NCI-H526 treated with DMSO at 0.1 percent for 48 hours (cell line): ENCODE measurements around the gene WWP2.
"Not testable (repeated sequence)": the region's sequence is repeated elsewhere in the genome, so short reads cannot be mapped to it uniquely, and the experiment has no call there.

Source experiments
- DNase-seq: peaks from one replicate; lab custom pipeline; 2025; lab: John Stamatoyannopoulos, UW

The WWP2 gene

GRCh38 chr16:69831212-69832123, 69.3 kb downstream of the WWP2 start:
- DNase-seq = no peak

GRCh38 chr16:69833357-69834282, 71.5 kb downstream of the WWP2 start:
- DNase-seq = no peak

- no peak for DNase-seq
Measured at GRCh38 chr16:69834807-69835466, 72.8 kb downstream of the WWP2 start.

DNA sequence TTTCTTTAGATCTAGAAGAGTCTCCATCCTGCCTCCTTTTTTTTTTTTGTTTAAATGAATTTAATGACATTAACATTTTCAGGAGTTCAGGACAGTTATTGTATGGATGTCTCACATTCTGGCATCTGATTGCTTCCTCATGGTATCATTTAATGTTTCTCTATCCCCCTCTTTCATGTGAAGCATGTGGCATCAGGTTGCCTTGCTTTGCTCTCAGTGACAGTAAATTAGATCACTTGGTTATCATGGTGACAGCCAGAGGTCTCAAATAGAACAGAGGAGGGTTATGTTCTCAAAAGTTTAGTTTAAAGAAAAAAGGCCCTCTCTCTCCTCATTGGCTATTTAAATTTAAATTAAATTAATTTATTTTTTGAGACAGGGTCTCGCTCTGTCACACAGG, 74.1 kb downstream of the WWP2 start:
- DNase-seq = no peak

DNA sequence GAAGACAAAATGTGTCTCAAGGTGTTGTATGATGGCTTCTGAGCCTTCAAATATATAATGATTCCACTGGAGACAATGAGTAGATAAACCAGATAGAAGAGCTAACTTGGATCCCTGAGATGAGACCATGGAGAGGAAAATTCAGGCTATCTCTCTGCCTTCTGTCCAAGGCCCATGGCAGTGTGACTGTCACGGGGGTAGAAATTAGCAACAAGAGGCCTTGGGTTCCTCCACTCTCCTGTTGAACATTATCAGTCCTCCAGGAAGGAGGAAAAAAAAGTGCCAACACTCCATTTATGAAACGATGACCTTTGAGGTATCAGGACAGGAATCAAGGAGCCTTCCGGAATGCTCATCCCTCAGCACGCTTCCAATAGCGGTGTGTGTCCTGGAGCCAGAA, 75.2 kb downstream of the WWP2 start:
- no peak for DNase-seq

DNA sequence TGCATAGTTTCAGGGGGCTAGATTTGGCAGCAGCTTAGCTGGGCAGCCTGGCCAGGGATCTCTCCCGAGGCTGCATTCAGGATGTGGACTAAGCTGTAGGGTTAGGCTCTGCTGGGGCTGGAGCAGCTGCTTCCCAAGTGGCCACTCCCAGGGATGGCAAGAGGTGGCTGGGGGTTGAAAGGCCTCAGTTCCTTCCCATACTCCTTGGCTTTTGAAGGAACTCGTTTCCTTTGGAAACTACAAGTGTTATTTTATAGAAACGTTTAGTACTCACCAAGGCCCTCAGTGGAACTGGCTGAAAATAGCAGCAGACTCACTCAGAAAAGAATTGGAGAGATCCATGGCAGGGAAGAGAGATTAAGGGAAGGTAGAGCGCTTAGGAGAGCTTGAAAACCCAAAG, 76.4 kb downstream of the WWP2 start:
- no peak for DNase-seq

GRCh38 chr16:69839240-69839688, 77.1 kb downstream of the WWP2 start:
- DNase-seq = no peak

GRCh38 chr16:69839798-69840409, 77.8 kb downstream of the WWP2 start:
- DNase-seq = no peak

DNA sequence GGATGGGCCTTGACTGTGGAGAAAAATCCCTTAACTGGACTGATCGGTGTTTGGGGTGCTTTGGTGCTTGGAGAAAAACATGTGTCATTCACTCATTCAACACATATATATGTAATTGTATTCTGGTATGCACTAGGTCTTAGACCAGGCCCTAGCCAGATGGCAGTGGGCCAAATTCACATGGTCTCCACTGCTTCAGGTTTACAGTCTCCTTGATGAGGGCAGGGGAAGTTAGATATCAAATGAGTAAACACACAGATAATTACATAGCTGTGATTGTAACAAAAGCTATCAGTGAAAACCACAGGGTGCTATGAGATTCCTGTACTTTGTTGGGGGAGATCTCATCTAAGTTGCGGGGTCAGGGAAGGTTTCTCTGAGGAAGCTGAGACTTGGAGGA, 78.8 kb downstream of the WWP2 start:
- no peak for DNase-seq

DNA sequence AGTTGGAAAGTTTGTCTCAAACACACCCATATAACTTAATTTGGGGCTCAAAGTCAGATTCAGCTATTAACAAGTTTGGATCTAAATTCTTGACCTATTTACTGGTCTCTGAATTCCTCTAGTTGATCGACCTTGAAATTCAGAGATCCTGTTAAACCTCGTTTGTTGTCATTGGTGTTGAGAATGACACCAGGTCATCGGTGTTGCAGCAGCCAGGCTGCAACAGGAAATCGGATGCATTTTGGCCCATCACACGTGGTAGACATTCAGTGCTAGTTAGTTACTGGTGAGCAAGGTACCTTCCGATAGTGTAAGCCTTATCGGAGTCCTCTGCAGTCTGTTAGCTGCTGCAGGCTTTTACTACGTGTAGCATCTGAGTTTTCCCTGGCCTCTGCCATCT, 82.3 kb downstream of the WWP2 start:
- no peak for DNase-seq

DNA sequence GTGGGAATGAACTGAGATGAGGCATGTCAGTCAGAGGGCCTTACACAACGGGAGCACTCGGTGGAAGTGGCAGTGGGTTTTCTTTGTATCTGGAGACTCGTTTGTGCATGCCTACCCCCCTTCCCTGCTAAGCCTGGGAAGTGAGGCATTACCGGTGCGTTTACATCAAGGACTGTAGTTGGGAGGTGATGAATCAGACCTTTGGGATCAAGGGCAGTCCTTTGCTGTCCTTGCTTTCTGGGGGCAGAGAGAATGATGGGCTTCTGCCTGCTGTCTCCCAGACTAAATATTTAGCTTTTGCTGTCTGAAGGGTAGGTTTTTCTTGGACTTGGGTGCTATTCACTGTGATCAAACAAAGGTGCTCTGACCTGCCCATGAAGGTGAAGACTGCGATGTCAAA, 83.0 kb downstream of the WWP2 start:
- no peak for DNase-seq

GRCh38 chr16:69847643-69848042, 85.5 kb downstream of the WWP2 start:
- no peak for DNase-seq

DNA sequence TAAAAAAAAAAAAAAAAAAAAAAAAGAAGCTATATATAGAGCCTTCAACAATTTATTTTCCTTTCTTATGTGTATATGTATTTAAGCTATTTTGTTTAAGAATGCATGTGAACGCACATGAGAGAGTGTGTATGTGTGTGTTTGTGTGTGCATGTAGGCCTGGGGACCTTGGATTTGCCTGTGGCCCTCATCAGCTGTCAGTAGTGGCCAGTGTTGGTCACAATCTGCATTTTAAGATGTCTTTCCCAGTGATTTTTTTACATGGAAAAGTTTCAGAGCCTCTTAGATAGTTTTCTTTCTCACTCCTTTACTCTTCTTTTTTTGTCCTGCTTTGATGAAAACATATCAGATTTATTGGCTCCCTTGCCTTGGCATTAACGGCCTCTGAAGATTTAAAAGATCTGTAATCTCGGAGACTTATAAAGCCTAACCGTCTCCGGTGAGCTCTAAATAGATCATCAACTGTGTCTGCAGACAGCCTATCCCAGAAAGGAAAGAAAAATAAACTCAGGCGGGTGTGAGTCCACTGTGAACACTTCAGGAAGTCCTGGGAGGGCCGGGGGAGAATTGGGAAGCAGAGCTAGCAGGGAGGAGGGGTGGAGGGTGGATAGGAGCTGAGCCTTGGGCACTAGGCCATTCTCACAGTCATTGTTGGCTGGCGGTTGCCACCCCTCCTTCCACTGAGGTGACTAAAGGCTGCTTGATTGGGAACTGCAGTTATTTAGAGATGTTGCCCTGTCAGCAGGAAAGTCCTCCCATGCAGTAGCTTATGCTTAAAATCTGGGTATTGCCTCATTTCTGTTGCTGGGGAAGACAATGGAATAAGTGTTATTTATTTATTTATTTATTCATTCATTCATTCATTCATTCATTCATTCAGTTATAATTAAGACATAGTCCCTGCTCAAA, 86.8 kb downstream of the WWP2 start:
- no peak for DNase-seq

- no peak for DNase-seq
Measured at GRCh38 chr16:69851491-69852240, 89.5 kb downstream of the WWP2 start.

DNA sequence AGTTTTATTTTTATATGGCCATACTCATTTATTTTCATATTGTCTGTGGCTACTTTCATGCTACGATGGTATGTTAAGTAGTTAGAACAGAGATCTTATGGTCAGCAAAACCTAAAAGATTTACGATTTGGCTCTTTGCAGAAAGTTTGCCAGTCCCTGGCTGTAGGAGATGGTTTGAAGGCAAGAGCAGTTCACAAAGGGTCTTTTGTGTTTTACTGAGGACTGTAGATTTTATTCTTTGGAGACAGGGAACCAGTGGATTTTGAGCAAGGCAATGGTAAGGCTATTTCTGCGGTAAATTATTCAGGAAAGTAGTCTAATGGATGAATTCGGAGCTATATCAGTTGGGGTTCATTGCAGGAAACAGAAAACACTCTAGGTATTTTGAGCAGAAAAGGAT, 90.7 kb downstream of the WWP2 start:
- no peak for DNase-seq

DNA sequence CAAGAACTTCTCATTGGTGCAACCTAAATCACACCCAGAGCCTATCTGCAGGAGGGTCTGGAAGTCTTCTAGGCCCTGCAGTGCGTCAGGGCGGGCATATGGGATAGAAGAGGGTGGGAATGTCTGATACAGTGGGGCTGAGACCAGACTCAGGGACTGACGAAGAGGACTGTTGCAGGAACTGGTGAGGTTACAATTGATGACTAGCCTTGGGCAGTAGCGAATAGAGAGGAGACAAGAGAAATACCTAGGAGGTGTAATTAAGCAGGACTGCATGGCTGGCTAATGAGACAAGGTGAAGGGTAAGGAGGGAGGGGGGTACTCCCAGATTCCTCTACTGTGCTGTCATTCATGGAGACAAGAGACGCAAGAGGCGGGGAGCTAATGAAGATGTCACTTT, 91.3 kb downstream of the WWP2 start:
- DNase-seq = no peak

DNA sequence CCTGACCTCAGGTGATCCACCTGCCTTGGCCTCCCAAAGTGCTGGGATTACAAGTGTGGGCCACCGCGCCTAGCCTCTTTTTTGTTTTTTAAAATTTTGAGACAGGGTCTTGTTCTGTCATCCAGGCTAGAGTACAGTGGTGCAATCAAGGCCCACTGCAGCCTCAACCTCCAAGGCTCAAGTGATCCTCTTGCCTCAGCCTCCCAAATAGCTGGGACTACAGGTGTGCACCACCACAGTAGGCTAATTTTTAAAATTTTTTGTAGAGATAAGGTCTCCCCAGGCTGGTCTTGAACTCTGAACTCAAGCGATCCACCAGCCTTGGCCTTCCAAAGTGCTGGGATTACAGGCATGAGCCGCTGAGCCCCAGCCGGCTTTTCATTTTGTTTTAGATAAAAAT, 92.6 kb downstream of the WWP2 start:
- not testable (repeated sequence) for DNase-seq

- DNase-seq = no peak
Measured at GRCh38 chr16:69855592-69855991, 93.5 kb downstream of the WWP2 start.

GRCh38 chr16:69858191-69859104, 96.3 kb downstream of the WWP2 start:
- DNase-seq = no peak
